GM19452 (cell line): ENCODE data around the gene FRY.
"Not testable (repeated sequence)": the region's sequence is repeated elsewhere in the genome, so short reads cannot be mapped to it uniquely, and the experiment has no call there.

Source experiments
- ATAC-seq: cut with Tn5 transposase; IDR thresholded peaks from one replicate; pipeline ENCODE4 v1.9.1; 2021; ENCODE audit not compliant: unreplicated experiment

The FRY gene

GRCh38 chr13:32031025-32031814 lies at the start of gene FRY:
FRY (plus strand) TSS chr13:32031774; CDS start chr13:32031796, 22 bp downstream.
- ATAC-seq: peak; percentile 77

- no peak for ATAC-seq
Measured at GRCh38 chr13:31982124-31982523, 49.5 kb upstream of the FRY start.

DNA sequence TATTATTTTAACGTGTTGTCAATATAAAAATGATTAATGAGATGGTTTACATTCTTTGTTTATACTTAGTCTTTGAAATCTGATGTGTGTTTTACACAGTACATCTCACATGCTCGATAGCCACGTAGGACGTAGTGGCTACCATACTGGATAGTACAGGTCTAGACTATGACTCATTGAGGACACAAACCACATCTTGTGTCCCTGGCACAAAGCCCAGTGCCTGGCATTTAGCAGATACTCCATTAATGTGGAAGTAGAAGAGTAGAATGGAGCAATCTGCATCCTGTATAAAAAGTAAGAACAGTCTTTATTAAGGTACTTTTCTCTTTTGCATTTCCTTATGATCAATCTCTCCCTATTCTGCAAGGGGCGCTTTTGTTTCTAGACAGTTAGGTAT lies 49.0 kb upstream of the FRY start:
- ATAC-seq: no peak

- ATAC-seq: not testable (repeated sequence)
Measured at GRCh38 chr13:31983696-31984095, 47.9 kb upstream of the FRY start.

DNA sequence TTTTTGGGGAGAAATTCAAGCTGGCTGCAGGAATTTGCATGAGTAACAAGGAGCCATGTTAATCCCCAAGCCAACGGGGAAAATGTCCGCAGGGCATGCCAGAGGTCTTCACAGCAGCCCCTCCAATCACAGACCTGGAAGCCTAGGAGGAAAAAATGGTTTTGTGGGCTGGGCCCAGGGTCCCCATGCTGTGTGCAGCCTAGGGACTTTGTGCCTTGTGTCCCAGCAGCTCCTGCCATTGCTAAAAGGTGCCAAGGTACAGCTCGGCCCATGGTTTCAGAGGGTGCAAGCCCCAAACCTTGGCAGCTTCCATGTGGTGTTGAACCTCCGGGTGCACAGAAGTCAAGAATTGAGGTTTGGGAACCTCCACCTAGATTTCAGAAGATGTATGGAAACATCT lies 47.2 kb upstream of the FRY start:
- ATAC-seq: not testable (repeated sequence)

GRCh38 chr13:31986676-31987470 lies 44.7 kb upstream of the FRY start:
- ATAC-seq: no peak

GRCh38 chr13:31987535-31988170 lies 43.9 kb upstream of the FRY start:
- ATAC-seq: no peak

- ATAC-seq: not testable (repeated sequence)
Measured at GRCh38 chr13:31994367-31994766, 37.2 kb upstream of the FRY start.

- no peak for ATAC-seq
Measured at GRCh38 chr13:31996601-31997000, 35.0 kb upstream of the FRY start.

DNA sequence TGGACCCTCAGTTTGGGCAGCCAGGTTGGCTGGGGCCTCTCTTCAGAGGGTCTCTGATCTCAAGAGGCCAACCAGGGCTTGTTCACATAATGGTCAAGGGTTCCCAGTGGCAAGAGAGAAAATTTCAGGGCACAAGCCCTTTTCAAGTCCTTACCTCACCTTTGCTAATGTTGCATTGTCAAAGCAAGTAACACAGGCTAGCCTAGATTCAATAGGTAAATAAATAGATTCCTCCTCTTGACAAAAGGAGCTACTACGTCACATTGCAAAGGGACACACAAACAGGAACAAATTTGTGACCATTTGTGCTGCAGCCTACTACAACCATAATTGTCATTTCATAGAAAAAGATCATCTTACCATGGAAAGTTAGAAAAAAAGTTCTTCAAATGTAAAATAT lies 33.9 kb upstream of the FRY start:
- no peak for ATAC-seq

GRCh38 chr13:31998131-31998530 lies 33.4 kb upstream of the FRY start:
- ATAC-seq: no peak

GRCh38 chr13:32000754-32001153 lies 30.8 kb upstream of the FRY start:
- ATAC-seq: not testable (repeated sequence)

DNA sequence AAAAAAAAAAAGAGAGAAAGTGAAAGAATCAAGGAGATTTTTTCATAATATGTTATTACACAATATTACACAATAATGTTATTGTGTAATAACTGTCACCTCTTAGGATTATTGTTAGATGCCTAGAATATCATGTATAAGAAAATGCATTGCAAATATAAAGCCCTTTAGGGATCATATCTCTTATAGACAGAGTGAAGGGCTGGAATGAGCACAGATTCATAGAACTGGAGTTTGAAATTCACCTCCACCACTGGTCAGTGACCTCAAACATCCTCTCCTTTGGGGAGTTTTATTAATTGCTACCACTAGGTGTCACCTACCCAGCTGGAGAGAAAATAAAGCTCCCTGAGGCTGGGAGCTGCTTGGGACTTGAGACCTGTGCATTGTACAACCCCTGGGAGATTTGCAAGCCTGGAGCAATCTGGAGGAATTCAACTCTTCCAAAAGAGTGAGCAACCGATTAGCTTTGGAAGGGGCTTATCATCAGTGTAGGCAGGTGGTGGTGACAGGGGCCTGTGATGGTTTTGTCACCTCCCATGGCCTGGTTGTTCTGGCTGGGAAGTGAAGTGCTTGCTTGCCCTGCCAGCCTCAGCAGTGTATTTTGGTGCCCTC lies 30.3 kb upstream of the FRY start:
- peak; percentile 94 for ATAC-seq

GRCh38 chr13:32001769-32002168 lies 29.8 kb upstream of the FRY start:
- ATAC-seq: no peak

GRCh38 chr13:32002873-32003272 lies 28.7 kb upstream of the FRY start:
- no peak for ATAC-seq

- no peak for ATAC-seq
Measured at GRCh38 chr13:32007494-32007893, 24.1 kb upstream of the FRY start.

DNA sequence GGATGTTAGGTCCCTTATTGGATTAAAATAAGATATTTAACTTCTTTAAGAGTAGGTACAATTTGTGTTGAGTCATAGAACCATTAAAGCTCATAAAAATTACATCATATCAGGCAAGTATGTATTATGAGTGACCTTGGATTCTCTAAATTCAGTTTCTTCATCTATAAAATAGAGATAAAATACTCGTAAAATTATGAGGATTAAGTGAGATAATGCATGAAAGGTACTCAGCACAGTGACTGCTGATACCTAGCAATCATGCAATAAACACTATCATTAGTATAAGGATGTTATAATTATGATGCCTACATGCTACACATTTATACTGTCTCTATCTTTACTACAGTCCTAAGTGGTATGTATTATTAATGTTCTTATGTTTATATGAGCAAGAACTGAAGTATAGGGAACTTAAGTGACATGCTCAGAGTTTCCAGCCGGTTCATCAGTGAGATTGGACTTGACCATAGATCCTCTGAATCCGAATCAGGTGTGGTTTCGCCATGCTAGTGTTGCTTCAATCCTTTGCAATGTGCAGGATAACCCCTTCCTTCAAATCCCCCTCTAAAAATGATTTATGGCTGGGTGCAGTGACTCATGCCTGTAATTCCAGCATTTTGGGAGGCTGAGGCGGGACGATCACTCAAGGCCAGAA lies 22.9 kb upstream of the FRY start:
- ATAC-seq: no peak

DNA sequence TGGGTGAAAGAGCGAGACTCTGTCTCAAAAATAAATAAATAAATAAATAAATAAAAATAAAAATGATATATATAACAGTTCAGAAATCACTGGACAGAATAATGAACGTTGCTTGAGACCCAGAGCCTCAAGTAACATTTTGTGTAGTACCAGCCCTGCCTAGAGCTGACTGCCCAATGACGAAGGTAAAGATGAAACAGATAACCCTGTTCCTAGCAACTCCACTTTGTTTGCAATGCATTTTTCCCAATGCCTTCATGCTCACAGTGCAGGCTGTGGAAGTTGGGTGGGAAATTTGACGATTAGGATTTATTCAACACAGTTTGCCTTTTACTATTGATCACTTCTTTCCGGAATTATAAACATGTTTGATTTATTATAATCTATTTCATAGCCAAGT lies 22.2 kb upstream of the FRY start:
- ATAC-seq: no peak

- ATAC-seq: no peak
Measured at GRCh38 chr13:32010136-32010535, 21.4 kb upstream of the FRY start.

- no peak for ATAC-seq
Measured at GRCh38 chr13:32011971-32012370, 19.6 kb upstream of the FRY start.

DNA sequence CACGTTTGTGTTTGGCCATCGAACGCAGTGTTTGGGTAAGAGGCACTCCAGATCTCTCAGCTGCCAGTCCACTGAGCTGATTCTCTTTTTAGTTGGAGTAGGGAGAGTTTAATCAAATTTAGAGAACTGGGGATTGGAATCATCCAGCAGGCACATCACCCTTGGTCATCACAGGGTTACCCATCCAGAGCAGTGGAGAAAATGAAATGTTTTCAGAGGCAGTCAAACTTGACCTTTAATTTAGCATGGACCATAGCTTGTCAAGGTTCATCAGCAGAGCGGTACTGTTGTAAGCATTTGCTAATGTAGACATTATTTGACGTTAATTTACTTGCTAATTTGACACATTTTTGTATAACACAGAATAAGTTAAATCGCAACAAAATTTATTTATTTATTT lies 18.4 kb upstream of the FRY start:
- ATAC-seq: no peak
